ENCODE data around the gene DPF3. TPM values are rescaled to one million over a fixed set of nuclear protein-coding genes. Genes with fewer than 3 reads are reported as not detected.

Gene DPF3
- total RNA-seq = 36.5 TPM
- long read RNA-seq, full-length matches to known transcripts = 6 of 18 reads
- long read RNA-seq, partial matches to known transcripts = 7 of 18 reads
- long read RNA-seq, other reads (novel, unspliced or antisense) = 5 of 18 reads

- intact Hi-C loops (cut with DNase I) = loop anchor here (1.0 to 2.0 kb wide), 4 partner anchors 65 to 178 kb away; no protein-coding TSS in a partner anchor
- peak; percentile 96 for DNase-seq (ENCODE audit: low spot score)
These were observed at the start of gene DPF3 for GRCh38 chr14:72893636-72894322. Gene DPF3 (minus strand): TSS chr14:72894101. CDS start chr14:72894088, 13 bp downstream.

- intact Hi-C loops (cut with DNase I) = no loop called here
- DNase-seq (ENCODE audit: low spot score) = no peak
These were observed 49.0 kb upstream of the DPF3 start for GRCh38 chr14:72942934-72943333.

- DNase-seq (ENCODE audit: low spot score) = no peak
- intact Hi-C loops (cut with DNase I) = no loop called here
These were observed 47.5 kb upstream of the DPF3 start for GRCh38 chr14:72941286-72941985.

- DNase-seq (ENCODE audit: low spot score) = no peak
- intact Hi-C loops (cut with DNase I) = no loop called here
These were observed 45.7 kb upstream of the DPF3 start for GRCh38 chr14:72939630-72940029.

- DNase-seq (ENCODE audit: low spot score) = no peak
- intact Hi-C loops (cut with DNase I) = no loop called here
These were observed 39.0 kb upstream of the DPF3 start for GRCh38 chr14:72932893-72933292.

GRCh38 chr14:72929316-72930080 is 35.6 kb upstream of the DPF3 start:
- no peak for DNase-seq (ENCODE audit: low spot score)
- intact Hi-C loops (cut with DNase I) = no loop called here

- intact Hi-C loops (cut with DNase I) = no loop called here
- DNase-seq (ENCODE audit: low spot score) = no peak
These were observed 35.0 kb upstream of the DPF3 start for GRCh38 chr14:72928872-72929271.

GRCh38 chr14:72926292-72927028 is 32.6 kb upstream of the DPF3 start, which contains the start of gene DCAF4:
Gene DCAF4 (plus strand): TSS chr14:72926464. CDS start chr14:72937979, 11,515 bp downstream.
- intact Hi-C loops (cut with DNase I) = no loop called here
- peak; percentile 95 for DNase-seq (ENCODE audit: low spot score)

GRCh38 chr14:72925815-72926291 is 32.0 kb upstream of the DPF3 start:
- intact Hi-C loops (cut with DNase I) = no loop called here
- no peak for DNase-seq (ENCODE audit: low spot score)

- intact Hi-C loops (cut with DNase I) = no loop called here
These were observed 31.4 kb upstream of the DPF3 start for GRCh38 chr14:72925171-72925759.

GRCh38 chr14:72924337-72924736 is 30.4 kb upstream of the DPF3 start:
- intact Hi-C loops (cut with DNase I) = no loop called here
- DNase-seq (ENCODE audit: low spot score) = no peak

More at GRCh38 chr14:72925171-72925759, 31.4 kb upstream of the DPF3 start:
- DNase-seq (ENCODE audit: low spot score) = no peak

- intact Hi-C loops (cut with DNase I) = no loop called here
- no peak for DNase-seq (ENCODE audit: low spot score)
These were observed 27.5 kb upstream of the DPF3 start for GRCh38 chr14:72921396-72921795.

GRCh38 chr14:72920008-72920407 is 26.1 kb upstream of the DPF3 start:
- DNase-seq (ENCODE audit: low spot score) = no peak
- intact Hi-C loops (cut with DNase I) = no loop called here

GRCh38 chr14:72917094-72917802 is 23.3 kb upstream of the DPF3 start:
- no peak for DNase-seq (ENCODE audit: low spot score)
- intact Hi-C loops (cut with DNase I) = no loop called here

- DNase-seq (ENCODE audit: low spot score) = no peak
- intact Hi-C loops (cut with DNase I) = no loop called here
These were observed 22.3 kb upstream of the DPF3 start for GRCh38 chr14:72916174-72916573.

- no peak for DNase-seq (ENCODE audit: low spot score)
- intact Hi-C loops (cut with DNase I) = no loop called here
These were observed 19.9 kb upstream of the DPF3 start for GRCh38 chr14:72913809-72914208.

GRCh38 chr14:72909163-72909562 is 15.3 kb upstream of the DPF3 start:
- no peak for DNase-seq (ENCODE audit: low spot score)
- intact Hi-C loops (cut with DNase I) = loop anchor here (5.0 to 10.0 kb wide), 2 partner anchors 38 to 364 kb away; no protein-coding TSS in a partner anchor

GRCh38 chr14:72907886-72908285 is 14.0 kb upstream of the DPF3 start:
- intact Hi-C loops (cut with DNase I) = loop anchor here (5.0 to 10.0 kb wide), 2 partner anchors 39 to 363 kb away; no protein-coding TSS in a partner anchor
- DNase-seq (ENCODE audit: low spot score) = no peak
